ENCODE data around the gene KCTD16. TPM values are rescaled to one million over a fixed set of nuclear protein-coding genes. Genes with fewer than 3 reads are reported as not detected.

Gene KCTD16
- polyA plus RNA-seq, 1 donor = 2.9 TPM

GRCh38 chr5:144207875-144208444 lies 37.3 kb downstream of the KCTD16 start:
- DNase-seq = no peak

- DNase-seq = no peak
Observed at GRCh38 chr5:144209361-144209760, 38.7 kb downstream of the KCTD16 start.

GRCh38 chr5:144210655-144211054 lies 40.0 kb downstream of the KCTD16 start:
- no peak for DNase-seq

- DNase-seq = no peak
Observed at GRCh38 chr5:144219869-144220268, 49.2 kb downstream of the KCTD16 start.

GRCh38 chr5:144227363-144227999 lies 56.8 kb downstream of the KCTD16 start:
- DNase-seq = no peak

- DNase-seq = no peak
Observed at GRCh38 chr5:144230806-144231205, 60.1 kb downstream of the KCTD16 start.

GRCh38 chr5:144232285-144232684 lies 61.6 kb downstream of the KCTD16 start:
- DNase-seq = no peak

- no peak for DNase-seq
Observed at GRCh38 chr5:144236499-144236898, 65.8 kb downstream of the KCTD16 start.

GRCh38 chr5:144237851-144238250 lies 67.2 kb downstream of the KCTD16 start:
- DNase-seq = no peak

GRCh38 chr5:144247131-144247530 lies 76.5 kb downstream of the KCTD16 start:
- no peak for DNase-seq

- no peak for DNase-seq
Observed at GRCh38 chr5:144248015-144248414, 77.3 kb downstream of the KCTD16 start.

- DNase-seq = no peak
Observed at GRCh38 chr5:144249755-144250464, 79.2 kb downstream of the KCTD16 start.

GRCh38 chr5:144254552-144254951 lies 83.9 kb downstream of the KCTD16 start:
- no peak for DNase-seq

- no peak for DNase-seq
Observed at GRCh38 chr5:144260121-144260520, 89.4 kb downstream of the KCTD16 start.

GRCh38 chr5:144265643-144266247 lies 95.1 kb downstream of the KCTD16 start:
- DNase-seq = no peak

GRCh38 chr5:144267961-144268513 lies 97.4 kb downstream of the KCTD16 start:
- no peak for DNase-seq

- DNase-seq = no peak
Observed at GRCh38 chr5:144273232-144274027, 102.8 kb downstream of the KCTD16 start.

GRCh38 chr5:144275329-144275728 lies 104.7 kb downstream of the KCTD16 start:
- DNase-seq = no peak

- no peak for DNase-seq
Observed at GRCh38 chr5:144276034-144276822, 105.6 kb downstream of the KCTD16 start.

GRCh38 chr5:144281784-144282183 lies 111.1 kb downstream of the KCTD16 start:
- DNase-seq = no peak

GRCh38 chr5:144284036-144284435 lies 113.4 kb downstream of the KCTD16 start:
- no peak for DNase-seq
